Measurements from ENCODE around the gene ATP2A3.
A peak's percentile ranks its signal among the peaks of the same experiment; 100 is the strongest.
"Not testable (repeated sequence)": the region's sequence is repeated elsewhere in the genome, so short reads cannot be mapped to it uniquely, and the experiment has no call there.

ATP2A3 gene

DNA sequence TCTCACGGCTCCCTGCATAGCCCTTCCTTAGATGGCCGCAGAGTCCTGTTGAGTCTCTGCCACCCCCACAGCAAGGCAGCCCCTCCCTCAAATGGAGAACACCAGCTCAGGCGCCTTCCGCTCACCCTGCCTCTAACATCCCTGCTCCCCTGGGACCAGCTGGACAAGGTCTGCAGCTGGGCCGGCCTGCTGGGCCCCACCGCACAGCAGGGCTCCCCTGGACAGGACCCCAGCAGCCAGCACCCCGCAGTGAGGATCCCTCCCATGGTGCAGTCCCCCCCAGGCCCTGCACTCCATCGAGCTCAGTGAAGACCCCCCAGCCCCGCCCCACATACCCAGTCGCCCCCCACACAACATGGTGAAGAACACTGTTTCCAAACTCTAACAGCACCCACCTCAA is 10.2 kb downstream of the ATP2A3 start:
- no peak for DNase-seq

DNA sequence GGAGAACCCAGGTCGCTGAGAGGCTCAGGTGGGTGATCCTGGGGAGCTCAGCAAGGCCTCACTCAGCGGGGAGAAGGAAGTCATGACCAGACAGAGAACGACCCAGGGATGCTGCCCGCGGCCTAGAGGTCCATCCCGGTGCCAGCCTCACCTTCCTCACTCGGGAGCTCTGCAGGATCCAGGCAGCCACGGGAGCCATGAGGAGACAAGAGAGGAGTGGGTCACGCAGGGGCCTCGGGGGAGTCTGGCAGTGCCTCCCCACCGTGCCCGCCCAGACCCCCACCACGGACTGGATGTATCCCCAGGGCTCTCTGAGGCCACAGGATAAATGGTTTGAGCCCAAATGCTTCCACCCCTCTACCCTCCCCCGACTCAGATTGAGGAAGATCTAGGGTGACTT is 10.7 kb downstream of the ATP2A3 start:
- no peak for DNase-seq

DNA sequence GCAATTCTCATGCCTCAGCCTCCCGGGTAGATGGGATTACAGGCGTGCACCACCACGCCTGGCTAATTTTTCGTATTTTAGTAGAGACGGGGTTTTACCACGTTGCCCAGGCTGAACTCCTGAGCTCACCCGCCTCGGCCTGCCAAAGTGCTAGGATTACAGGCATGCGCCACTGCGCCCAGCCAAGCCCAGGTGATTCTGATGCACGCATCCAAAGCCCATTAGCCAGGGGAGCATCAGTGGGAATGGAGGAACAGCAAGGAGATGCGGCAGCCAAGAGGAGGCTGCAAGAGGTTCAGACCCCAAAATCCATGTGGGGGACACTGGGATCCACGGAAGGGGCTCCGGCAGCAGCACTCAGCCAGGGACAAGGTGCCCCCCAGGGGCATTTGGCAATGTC is 12.1 kb downstream of the ATP2A3 start:
- DNase-seq = no peak

DNA sequence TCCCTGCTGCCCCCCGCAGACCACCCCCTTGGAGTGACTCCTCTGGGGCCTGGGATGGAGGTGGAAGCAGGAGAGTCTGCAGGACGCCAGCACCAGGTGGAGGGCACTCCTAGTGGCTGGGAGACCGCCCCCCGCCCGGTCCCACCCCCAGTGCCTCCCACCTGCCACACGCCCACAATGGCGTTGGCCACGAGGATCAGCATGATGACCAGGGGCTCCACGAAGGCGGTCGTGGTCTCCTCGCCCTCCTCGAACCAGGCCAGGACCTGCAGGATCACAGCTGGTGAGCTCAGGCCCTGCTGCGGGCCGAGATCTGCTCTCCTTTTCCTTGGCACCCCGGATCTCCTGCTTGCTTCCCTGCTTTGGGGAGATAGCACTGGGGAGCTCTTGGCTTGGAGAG is 12.8 kb downstream of the ATP2A3 start:
- DNase-seq = no peak

DNA sequence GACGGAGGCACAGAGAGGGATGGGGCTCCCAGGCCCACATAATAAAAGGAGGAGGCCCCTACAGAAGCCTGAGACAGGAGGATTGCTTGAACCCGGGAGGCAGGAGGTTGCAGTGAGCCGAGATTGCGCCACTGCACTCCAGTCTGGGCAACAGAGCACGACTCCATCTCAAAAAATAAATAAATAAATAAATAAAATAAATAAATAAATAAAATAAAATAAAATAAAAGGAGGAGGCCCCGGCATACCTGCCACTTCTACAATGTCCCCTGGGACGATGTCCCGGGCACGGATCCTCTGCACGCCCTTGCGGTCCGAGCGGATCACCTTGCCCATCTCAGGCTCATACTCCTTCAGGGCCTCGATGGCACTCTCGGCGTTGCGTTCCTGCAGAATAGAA is 13.2 kb downstream of the ATP2A3 start:
- DNase-seq = no peak

DNA sequence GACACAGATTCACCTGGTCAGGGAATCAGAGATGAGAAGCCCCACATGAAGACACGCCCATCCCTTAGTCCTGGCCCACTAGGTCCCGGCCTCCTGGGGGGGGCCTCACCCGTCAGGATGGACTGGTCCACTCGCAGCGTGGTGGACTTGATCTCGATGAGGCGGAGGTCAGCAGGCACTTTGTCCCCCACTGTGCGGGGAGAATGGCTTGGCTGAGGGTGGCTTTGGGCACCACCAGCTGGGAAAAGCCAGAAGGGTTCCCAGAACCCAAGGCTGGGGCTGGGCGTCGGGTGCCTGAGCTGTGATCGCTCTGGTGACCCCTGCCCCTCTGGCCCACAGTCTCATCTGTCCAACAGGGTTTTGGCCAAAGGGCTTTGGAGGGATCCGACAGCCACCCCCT is 13.7 kb downstream of the ATP2A3 start:
- no peak for DNase-seq

DNA sequence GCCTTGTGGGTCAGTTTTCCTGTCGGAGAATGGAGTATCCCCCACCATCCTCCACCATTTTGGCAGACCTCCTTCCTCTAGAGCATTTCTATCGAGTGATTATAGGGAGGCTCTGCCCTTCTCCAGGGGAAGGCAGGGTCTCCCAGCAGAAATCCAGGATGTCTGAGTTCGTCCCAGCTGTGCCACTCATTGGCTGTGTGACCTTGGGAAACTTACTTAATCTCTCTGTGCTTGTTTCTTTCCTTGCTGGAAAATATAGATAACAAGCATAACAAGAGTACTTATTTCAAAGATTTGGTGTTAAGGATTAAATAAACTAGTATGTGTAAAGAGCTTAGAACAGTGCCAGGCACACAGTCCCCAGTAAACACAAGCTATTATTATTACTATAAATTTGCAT is 14.8 kb downstream of the ATP2A3 start:
- no peak for DNase-seq

DNA sequence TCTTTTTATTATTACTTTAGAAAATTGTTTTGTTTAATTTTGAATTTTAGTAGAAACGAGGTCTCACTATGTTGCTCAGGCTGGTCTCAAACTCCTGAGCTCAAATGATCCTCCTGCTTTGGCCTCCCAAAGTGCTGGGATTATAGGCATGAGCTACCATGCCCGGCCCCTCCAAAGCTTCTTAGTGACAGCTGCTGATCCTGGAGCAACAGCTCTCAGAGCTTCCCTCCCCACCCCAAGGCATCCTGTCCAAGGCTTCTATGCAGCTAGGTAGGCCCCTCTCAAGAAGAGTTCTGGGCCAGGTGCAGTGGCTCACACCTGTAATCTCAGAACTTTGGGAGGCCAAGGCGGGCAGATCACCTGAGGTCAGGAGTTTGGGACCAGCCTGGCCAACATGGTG is 15.7 kb downstream of the ATP2A3 start:
- not testable (repeated sequence) for DNase-seq

DNA sequence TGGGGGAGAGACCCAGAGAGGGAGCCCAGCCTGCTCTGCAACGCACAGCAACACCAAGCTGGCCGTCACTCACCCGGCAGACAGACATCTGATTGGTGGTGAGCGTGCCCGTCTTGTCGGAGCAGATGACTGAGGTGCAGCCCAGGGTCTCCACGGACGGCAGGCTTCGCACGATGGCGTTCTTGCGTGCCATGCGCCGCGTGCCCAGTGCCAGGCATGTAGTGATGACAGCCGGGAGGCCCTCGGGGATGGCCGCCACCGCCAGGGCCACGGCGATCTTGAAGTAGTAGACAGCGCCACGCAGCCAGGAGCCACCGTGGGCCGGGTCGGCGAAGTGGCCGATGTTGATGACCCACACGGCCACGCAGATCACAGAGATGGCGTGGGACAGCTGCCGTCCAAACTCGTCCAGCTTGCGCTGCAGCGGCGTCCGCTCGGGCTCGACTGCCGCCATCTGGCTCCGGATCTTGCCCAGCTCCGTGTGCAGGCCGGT is 16.9 kb downstream of the ATP2A3 start:
- DNase-seq = no peak

DNA sequence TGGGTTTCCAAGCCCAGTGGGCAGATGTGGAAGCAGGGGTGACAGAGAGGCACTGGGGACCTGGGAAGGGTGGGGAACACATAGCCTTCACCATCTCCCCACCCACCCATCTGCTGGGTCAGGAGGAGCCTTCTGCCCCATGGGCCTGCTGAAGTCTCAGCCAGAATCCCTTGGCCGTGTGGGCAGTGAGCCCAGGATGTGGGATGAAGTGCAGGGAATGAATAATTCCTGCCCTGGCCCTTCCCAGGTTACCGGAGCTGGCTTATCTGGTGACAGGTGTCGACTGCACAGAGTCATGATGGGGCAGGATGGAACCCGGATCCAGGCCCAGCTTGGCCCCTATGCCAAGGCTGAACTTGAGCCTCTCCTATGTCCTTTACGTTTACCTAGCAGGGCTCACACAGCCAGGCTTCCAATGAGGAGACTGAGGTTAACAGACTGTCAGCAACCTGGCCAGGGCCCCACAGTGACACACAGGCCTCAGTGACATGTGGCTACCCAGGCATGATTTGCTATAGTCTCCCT is 17.5 kb downstream of the ATP2A3 start:
- no peak for DNase-seq

DNA sequence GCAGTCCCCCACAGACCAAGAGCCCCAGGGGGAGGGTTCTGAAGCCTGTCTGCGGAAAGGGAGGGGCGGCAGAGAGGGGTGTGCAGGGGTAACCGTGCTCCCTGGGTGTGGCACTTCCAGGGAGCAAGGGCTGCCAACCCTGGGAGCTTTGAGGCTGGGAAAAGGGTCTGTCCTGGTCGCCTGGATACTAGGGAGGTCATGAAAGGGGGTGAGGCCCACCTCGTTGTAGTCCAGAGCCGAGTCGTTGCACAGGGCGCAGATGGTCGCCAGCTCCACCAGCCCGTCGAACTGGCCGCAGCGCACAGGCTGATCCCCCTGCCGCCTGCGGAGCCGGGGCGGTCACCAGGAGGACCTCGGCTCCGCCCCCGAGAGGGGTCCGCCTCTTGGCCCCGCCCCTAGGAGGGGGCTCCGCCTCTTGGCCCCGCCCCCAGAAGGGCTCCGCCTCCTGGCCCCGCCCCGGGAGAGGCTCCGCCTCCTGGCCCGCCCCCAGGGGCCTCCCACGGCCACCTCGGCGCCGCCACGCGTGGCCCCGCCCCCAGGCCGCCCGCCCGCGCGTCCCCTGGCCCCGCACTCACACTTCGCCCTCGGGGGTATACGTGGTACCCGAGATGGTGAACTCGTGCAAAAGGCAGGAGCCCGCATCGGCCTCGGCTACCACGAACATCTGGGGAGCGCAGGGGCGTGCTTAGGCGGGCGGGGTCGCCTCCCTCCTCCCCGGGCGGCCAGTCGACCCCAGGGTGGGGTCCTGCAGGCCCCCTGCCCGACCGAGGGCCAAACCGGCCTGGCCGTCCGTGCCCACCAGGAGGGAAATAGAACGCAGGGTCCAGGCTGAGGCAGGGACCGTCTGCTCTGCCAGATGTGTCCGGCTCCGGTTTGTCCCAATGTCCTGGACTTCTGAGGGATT is 19.5 kb downstream of the ATP2A3 start:
- no peak for DNase-seq

DNA sequence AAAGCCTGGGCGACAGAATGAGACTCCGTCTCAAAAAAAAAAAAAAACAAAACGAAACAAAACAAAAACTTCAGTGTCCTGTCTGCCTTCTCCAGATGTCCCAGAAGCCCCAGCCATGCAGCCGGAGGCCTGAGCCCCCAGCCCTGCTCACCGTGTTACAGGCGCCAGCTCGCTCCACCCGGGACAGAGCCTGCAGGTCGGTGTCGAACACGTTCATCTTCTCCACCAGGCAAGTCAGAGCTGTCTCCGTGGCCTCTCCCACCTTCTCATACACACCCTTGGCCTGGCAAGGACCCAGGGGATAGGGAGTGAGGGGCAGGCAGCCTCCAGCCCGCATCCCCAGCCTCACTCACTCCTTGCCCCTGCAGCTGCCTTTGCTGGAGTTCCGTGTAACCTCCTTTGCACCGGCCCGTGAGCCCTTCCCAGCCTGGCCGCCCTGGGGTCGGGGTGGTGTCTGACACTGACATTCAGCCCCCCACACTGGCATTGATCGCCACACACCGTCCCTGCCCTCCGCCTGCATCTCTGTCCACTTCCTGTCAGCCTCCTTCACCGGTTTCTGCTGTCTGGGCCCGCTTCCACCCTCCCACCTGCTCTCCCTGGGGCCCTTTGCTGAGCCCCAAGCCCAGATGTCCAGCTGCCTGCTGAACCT is 20.9 kb downstream of the ATP2A3 start:
- DNase-seq = no peak

DNA sequence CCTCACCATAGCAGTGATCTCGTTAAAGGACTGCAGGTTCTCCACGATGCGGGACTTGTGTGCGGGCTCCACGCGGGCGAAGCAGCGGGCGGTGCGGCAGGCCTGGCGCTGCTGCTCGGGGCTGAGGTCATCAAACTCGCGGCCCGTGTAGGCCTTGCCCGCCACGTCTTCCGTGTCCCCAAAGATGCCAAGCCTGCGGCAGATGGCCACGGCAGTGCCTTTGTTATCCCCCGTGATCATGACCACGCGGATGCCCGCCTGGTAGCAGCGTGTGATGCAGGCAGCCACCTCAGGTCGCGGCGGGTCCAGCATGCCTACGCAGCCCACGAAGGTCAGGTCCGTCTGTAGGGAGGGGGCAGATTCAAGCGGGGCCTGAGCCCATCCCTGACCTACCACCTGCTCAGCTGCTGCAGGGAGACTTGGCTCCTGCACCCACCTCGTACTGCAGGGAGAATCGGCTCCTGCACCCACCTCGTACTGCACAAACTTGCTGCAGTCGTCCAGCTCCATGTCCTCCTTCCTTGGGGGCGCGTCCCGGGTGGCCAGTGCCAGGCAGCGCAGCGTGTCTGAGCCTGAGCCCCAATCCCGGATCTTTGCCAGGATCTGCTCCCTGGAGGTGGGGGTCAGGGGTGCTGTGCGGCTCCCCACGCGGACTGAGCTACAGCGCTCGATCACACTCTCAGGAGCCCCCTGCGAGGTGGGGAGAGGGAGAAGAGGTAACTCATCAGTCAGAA is 23.1 kb downstream of the ATP2A3 start:
- no peak for DNase-seq

DNA sequence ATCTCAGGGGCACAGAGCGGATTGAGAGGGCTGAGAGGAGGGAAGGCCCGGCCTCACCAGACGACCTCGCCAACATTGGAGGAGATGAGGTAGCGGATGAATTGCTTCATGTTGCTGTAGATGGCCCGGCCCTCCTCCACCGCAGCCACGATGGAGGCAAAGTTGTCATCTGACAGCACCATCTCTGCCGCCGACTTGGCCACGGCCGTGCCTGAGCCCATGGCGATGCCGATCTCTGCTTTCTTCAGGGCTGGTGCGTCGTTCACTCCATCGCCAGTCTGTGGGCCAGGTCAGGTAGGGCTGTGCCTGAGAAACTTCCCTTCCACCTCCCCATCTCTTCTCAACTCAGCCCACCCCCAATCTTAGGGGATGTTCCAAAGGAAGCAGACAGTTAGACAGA is 26.9 kb downstream of the ATP2A3 start:
- DNase-seq = no peak

DNA sequence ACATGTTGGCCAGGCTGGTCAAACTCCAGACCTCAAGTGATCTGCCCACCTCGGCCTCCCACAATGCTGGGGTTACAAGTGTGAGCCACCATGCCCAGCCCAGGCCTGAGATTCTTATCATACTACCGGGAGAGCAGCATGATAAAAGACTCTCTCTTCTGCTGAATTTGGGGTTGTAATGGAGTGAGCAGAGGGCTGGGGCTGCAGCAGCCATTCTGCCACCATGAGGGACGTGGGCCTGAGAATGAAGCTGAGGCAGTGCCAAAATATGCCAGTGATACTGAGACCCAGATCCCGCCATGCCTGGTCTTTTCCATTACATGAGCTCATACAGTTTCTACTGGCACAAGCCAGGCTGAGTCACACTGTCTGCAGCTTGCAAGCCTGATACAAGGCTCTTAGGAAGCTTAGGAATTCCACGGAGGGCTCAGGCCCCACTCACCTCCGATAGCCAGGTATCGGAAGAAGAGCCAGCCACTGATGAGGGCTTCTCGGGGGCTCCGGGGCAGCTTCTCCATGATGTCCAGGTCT is 28.3 kb downstream of the ATP2A3 start:
- DNase-seq = no peak

DNA sequence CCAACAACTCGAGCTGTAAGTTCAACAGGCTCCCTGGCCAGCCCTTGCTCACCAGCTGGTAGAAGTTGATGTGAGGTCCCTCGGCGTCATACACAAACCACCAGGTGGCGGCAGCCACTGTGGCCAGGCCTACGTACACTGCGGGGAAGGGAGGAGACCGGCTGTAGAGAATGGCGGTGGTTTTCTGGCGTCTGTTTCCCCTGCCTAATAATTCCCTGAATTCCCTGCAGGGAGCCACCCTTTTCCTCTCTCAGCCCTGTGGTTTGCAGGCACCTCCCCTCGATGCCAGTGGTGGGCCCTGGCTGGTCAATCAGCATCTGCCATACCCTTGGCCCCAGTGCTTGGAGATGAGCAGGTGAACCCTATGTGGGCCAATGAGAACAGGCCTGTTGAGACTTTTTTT is 29.1 kb downstream of the ATP2A3 start:
- peak; percentile 35 for DNase-seq

DNA sequence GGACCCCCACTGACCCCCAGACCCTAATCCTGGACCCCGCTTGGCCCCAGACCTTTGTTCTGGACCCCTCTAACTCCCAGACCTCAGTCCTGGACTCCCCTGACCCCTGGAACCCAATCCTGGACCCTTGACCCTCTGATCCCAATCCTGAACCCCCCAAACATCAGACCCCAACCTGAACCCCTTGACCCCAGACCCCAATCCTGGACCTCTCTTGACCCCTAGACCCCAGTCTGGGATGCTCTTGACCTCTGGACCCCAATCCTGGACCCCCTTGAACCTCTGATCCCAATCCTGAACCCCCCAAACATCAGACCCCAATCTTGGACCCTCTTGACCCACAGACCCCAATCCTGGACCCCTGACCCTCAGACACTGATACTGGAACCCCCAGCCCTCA is 34.5 kb downstream of the ATP2A3 start:
- DNase-seq = no peak

DNA sequence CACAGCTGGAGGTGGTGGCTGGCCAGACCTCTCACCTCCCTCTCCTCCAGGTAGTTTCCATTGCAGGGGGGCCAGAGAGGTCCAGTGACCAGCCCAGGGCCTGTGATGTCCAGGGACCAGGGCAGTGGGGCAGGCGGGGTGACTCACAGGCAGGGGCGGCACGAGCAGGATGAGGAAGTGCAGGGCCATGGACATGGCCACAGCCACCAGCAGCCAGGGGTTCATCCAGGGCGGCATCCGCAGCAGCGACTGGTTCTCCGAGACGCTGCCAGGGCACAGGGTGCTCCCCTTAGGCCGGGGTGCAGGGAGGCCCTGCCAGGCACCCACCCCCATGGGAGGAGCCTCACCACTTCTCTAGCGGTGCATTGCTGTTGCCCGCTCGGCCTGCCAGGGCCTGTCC is 35.1 kb downstream of the ATP2A3 start:
- DNase-seq = no peak

DNA sequence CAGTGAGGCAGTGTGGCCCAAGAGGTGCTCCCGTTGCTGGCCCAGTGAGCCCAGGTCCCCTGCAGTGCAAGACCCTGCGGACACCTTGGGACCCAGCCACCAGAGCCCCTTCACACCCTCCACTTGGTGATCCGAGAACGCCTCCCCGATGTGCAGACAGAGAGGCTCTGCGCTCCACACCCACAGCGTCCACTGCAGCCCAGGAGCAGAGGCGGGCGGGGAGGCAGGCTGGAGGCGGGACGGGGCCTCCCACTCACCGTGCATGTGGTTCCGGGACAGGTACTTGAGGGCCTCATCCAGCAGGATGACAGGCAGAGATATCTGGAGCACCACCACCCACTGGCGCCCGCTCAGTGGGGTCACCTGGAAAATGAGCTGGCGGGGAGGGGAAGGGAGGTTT is 35.8 kb downstream of the ATP2A3 start:
- DNase-seq = no peak

DNA sequence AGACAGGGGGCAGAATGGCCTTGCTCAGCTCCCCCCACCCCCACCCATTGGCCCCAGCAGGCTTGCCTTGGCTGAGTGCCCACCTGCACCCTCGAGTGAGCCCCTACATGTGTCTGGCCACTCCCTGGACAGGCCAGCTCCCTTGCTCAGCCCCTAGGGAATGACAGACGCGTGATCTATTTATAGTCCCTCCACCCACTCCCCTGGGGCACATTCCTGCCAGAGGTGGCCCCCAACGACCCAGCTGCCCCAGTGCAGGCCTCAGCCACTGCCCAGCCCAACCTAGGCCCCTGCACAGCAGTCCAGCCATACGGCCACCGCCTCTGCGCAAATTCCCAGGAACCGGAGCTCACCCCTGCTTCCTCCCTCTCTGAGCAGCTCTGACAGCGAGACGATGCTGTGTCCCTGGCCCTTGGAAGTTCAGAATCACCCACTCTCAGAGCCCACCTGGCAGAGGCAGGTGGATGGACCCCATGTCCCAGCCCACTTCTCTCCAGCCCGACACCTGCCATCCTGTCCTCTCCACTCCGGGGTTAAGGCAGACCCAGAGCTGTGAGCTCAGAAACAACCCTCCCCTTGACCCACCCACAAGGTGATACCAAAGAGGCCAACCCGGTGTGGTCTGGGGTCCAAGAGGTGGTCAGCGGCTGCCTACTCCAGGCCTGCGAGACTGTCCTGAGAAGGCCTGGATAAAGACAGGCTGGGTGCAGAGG is 36.5 kb downstream of the ATP2A3 start:
- DNase-seq = no peak

DNA sequence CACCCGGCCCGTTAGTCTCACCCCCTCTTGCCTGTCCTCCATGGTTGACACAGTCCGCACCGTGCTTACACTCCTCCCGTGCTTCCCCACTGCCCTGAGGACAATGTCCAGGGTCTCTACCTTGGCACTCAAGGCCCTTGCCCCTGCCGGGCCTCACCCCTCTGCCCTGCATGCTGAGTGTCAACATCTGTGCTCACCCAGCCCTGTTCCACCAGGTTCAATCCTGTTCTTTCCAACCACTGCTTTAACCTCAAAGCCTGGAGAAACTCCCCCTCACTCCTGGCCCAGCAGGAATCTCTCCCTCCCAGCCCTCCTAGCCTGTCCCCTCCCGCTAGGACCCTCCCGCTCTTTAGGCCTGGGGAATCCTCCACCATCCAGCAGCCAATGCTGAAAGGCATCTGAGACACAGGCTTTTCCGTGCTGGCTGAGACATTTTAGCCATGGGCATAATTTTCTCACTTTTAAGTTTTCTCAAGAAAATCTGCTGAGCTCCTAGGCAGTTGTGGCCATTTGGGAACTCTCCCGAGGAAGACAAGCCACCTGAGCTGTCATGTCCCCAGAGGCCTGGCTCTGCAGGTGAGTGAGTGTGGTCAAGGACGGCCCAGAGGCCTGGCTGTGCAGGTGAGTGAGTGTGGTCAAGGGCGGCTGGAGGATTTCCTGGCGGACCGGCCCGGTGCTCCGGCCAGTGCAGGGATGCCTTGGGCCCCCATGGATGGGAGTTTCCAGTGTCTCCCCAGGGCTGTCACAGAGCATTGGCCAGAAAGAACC is 37.2 kb downstream of the ATP2A3 start:
- DNase-seq = no peak

All from NCI-H526 treated with DMSO at 0.1 percent for 48 hours (cell line).